CD4-positive, alpha-beta T cell treated with Interleukin-17A for 1 hour (primary cell): Measurements from ENCODE around the gene MAN1B1.
"Not testable (repeated sequence)": the region's sequence is repeated elsewhere in the genome, so short reads cannot be mapped to it uniquely, and the experiment has no call there.

Source experiments
- DNase-seq: peaks from one replicate; pipeline ENCODE4 v3.0.0-alpha.2; 2020

MAN1B1 gene

GRCh38 chr9:137052998-137053943 is 33.5 kb upstream of the MAN1B1 start:
- no peak for DNase-seq

GRCh38 chr9:137053944-137054931 is 32.5 kb upstream of the MAN1B1 start, which contains the start of gene ENTPD2:
Gene ENTPD2, minus strand, starts transcription at chr9:137054061. Its CDS starts 64 bp downstream, at chr9:137053997.
- DNase-seq, result peak; percentile 47

GRCh38 chr9:137054932-137055384 is 31.8 kb upstream of the MAN1B1 start:
- DNase-seq, result no peak

- no peak for DNase-seq
Measured at GRCh38 chr9:137055385-137056364, 31.1 kb upstream of the MAN1B1 start.

- DNase-seq, result no peak
Measured at GRCh38 chr9:137056739-137057415, 29.9 kb upstream of the MAN1B1 start.

GRCh38 chr9:137057545-137057944 is 29.2 kb upstream of the MAN1B1 start:
- DNase-seq, result no peak

- no peak for DNase-seq
Measured at GRCh38 chr9:137058521-137059234, 28.1 kb upstream of the MAN1B1 start.

- DNase-seq, result no peak
Measured at GRCh38 chr9:137062384-137062783, 24.4 kb upstream of the MAN1B1 start.

GRCh38 chr9:137062798-137063197 is 24.0 kb upstream of the MAN1B1 start:
- DNase-seq, result not testable (repeated sequence)

- no peak for DNase-seq
Measured at GRCh38 chr9:137063311-137064026, 23.3 kb upstream of the MAN1B1 start.

- peak; percentile 60 for DNase-seq
Measured at GRCh38 chr9:137064027-137064879, 22.5 kb upstream of the MAN1B1 start.

- no peak for DNase-seq
Measured at GRCh38 chr9:137064880-137065164, 22.0 kb upstream of the MAN1B1 start.

- no peak for DNase-seq
Measured at GRCh38 chr9:137065336-137065967, 21.3 kb upstream of the MAN1B1 start.

- no peak for DNase-seq
Measured at GRCh38 chr9:137066096-137066861, 20.5 kb upstream of the MAN1B1 start.

GRCh38 chr9:137067860-137068538 is 18.8 kb upstream of the MAN1B1 start:
- peak; percentile 92 for DNase-seq

GRCh38 chr9:137068539-137069507 is 18.0 kb upstream of the MAN1B1 start:
- DNase-seq, result no peak
